Measurements from ENCODE around the gene CCDC7. TPM values are rescaled to one million over a fixed set of nuclear protein-coding genes. Genes with fewer than 3 reads are reported as not detected.
"Not testable (repeated sequence)": the region's sequence is repeated elsewhere in the genome, so short reads cannot be mapped to it uniquely, and the experiment has no call there.

The CCDC7 gene
- total RNA-seq, 2 experiments from 2014 or later: 5.2 to 5.8 TPM

- Mint-ChIP-seq H3K36me3 (peaks cover 27% of the 10 kb centered on the region), H3K27me3 (no peaks in the 10 kb centered on the region), H3K27ac (no peak overlapping the region), H3K4me3 (no peak overlapping the region), H3K9me3 (peaks cover 24% of the 10 kb centered on the region), H3K4me1 (no peaks in the 10 kb centered on the region)
- DNase-seq: no peak
Observed at GRCh38 chr10:32680803-32681557, 235.0 kb downstream of the CCDC7 start.

DNA sequence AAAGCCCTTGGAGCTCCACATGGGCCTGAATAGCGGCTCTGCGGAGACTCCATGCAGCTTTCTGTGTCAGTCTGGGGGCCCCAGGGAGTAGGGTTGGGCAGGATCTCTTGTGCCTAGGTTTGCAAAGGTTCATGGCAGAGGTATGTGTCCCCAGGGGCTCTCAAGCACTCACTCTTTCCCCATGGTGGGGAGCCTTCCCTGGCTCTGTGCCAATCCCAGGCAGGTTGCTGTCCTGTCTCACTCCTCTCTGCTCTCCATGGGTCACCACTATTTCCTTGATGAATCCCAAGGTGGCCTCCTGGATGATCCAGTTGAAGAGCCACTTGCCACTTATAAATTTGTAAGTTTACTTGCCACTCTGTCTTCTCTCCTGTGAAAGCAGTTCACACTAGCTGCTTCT lies 238.4 kb downstream of the CCDC7 start:
- H3K4me3 Mint-ChIP-seq: no peak overlapping the region
- no peak overlapping the region for H3K27ac Mint-ChIP-seq
- H3K4me1 Mint-ChIP-seq: no peaks in the 10 kb centered on the region
- H3K9me3 Mint-ChIP-seq: peaks cover 11% of the 10 kb centered on the region
- no peak for DNase-seq
- no peaks in the 10 kb centered on the region for H3K27me3 Mint-ChIP-seq
- H3K36me3 Mint-ChIP-seq: peaks cover 22% of the 10 kb centered on the region

- Mint-ChIP-seq H3K27ac (no peak overlapping the region), H3K27me3 (no peaks in the 10 kb centered on the region), H3K9me3 (peaks cover 8% of the 10 kb centered on the region), H3K4me3 (no peak overlapping the region), H3K36me3 (peaks cover 16% of the 10 kb centered on the region), H3K4me1 (no peaks in the 10 kb centered on the region)
- DNase-seq: no peak
Observed at GRCh38 chr10:32687116-32687515, 241.2 kb downstream of the CCDC7 start.

DNA sequence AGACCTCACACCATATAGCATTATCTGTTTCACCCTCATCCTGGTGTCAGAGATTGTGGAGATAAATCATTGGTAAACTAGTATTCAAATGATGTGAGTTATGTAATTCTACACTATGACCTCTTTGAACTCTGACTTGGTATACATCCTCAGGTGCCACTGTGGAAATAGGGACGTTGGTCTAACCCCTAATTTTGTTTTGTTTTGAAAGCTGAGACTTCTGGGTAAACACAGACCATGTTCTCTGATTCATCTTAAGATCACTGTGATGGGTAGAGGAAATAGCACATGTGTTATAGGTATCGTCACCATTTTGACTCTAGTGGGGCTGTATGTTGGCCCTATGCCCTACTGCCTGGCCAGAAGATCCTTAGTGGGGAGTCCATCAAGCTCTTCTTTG lies 241.6 kb downstream of the CCDC7 start:
- Mint-ChIP-seq H3K36me3 (peaks cover 15% of the 10 kb centered on the region), H3K9me3 (peaks cover 7% of the 10 kb centered on the region), H3K27me3 (no peaks in the 10 kb centered on the region), H3K4me1 (no peaks in the 10 kb centered on the region), H3K27ac (no peak overlapping the region), H3K4me3 (no peak overlapping the region)
- DNase-seq: no peak

- DNase-seq: no peak
- H3K4me1 Mint-ChIP-seq: no peaks in the 10 kb centered on the region
- H3K4me3 Mint-ChIP-seq: no peak overlapping the region
- no peak overlapping the region for H3K27ac Mint-ChIP-seq
- no peaks in the 10 kb centered on the region for H3K27me3 Mint-ChIP-seq
- H3K9me3 Mint-ChIP-seq: peaks cover 2% of the 10 kb centered on the region
- peaks cover 32% of the 10 kb centered on the region for H3K36me3 Mint-ChIP-seq
Observed at GRCh38 chr10:32692174-32692573, 246.2 kb downstream of the CCDC7 start.

- Mint-ChIP-seq H3K4me3 (no peak overlapping the region), H3K27ac (no peak overlapping the region), H3K36me3 (peaks cover 38% of the 10 kb centered on the region), H3K9me3 (peaks cover 4% of the 10 kb centered on the region), H3K27me3 (no peaks in the 10 kb centered on the region), H3K4me1 (no peaks in the 10 kb centered on the region)
- DNase-seq: no peak
Observed at GRCh38 chr10:32693441-32693979, 247.6 kb downstream of the CCDC7 start.

- H3K4me1 Mint-ChIP-seq, DNase-seq, H3K27ac Mint-ChIP-seq, H3K27me3 Mint-ChIP-seq, H3K4me3 Mint-ChIP-seq: not testable (repeated sequence)
- H3K9me3 Mint-ChIP-seq: peaks cover 23% of the 10 kb centered on the region
- H3K36me3 Mint-ChIP-seq: peaks cover 68% of the 10 kb centered on the region
Observed at GRCh38 chr10:32699683-32700082, 253.7 kb downstream of the CCDC7 start.

DNA sequence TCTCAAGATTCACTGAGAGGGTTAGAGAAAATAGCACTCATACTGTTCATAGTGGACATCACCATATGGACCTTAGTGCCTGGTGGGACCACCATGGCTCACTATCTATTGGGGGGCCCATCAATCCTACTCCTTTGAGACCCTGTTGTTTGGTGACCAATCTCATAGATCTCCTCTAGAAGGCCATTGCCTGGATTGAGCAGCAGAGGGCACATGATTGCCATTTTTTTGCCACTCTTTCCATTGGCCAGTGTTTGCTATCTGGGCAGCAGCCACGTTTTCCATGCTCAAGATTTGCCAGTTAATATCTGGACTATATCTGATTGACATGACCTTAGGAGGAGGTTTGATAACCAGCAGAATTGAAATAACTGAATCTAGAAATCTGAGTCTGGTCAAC lies 267.6 kb downstream of the CCDC7 start:
- Mint-ChIP-seq H3K36me3 (peaks cover 28% of the 10 kb centered on the region), H3K9me3 (peaks cover 28% of the 10 kb centered on the region), H3K27ac (no peak overlapping the region), H3K27me3 (no peaks in the 10 kb centered on the region), H3K4me3 (no peak overlapping the region), H3K4me1 (no peaks in the 10 kb centered on the region)
- no peak for DNase-seq

GRCh38 chr10:32731527-32731926 lies 285.6 kb downstream of the CCDC7 start:
- Mint-ChIP-seq H3K9me3 (peaks cover 1% of the 10 kb centered on the region), H3K27ac (no peak overlapping the region), H3K4me1 (no peaks in the 10 kb centered on the region), H3K4me3 (no peak overlapping the region), H3K27me3 (no peaks in the 10 kb centered on the region), H3K36me3 (peaks cover 3% of the 10 kb centered on the region)
- DNase-seq: no peak

GRCh38 chr10:32738958-32739357 lies 293.0 kb downstream of the CCDC7 start:
- Mint-ChIP-seq H3K4me1 (no peaks in the 10 kb centered on the region), H3K27ac (no peak overlapping the region), H3K4me3 (no peak overlapping the region), H3K36me3 (peaks cover 12% of the 10 kb centered on the region), H3K27me3 (no peaks in the 10 kb centered on the region), H3K9me3 (peaks cover 5% of the 10 kb centered on the region)
- no peak for DNase-seq

GRCh38 chr10:32744321-32744720 lies 298.4 kb downstream of the CCDC7 start:
- Mint-ChIP-seq H3K36me3 (peaks cover 30% of the 10 kb centered on the region), H3K4me3 (no peak overlapping the region), H3K27me3 (no peaks in the 10 kb centered on the region), H3K4me1 (no peaks in the 10 kb centered on the region), H3K9me3 (peaks cover 4% of the 10 kb centered on the region), H3K27ac (no peak overlapping the region)
- DNase-seq: no peak

DNA sequence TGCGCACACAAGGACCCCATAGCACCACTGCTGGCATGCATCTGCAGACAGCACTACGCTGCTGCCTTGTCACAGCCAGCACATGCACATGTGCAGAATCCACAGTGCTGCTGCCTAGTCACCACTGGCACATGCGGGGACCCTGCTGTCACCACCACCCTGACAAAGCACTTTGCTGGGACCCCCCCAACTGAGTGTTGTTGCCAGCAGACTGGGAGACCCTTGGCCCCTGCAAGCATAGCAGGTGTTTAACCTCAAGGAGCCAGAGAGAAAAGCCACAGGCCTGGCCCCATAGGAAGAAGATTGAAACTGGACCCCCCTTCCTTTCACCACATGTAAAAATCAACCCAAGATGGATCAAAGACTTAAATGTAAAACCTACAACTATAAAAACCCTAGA lies 300.9 kb downstream of the CCDC7 start:
- H3K4me3 Mint-ChIP-seq: no peak overlapping the region
- H3K9me3 Mint-ChIP-seq: peaks cover 4% of the 10 kb centered on the region
- no peaks in the 10 kb centered on the region for H3K27me3 Mint-ChIP-seq
- H3K36me3 Mint-ChIP-seq: peaks cover 34% of the 10 kb centered on the region
- no peaks in the 10 kb centered on the region for H3K4me1 Mint-ChIP-seq
- DNase-seq: no peak
- no peak overlapping the region for H3K27ac Mint-ChIP-seq

DNA sequence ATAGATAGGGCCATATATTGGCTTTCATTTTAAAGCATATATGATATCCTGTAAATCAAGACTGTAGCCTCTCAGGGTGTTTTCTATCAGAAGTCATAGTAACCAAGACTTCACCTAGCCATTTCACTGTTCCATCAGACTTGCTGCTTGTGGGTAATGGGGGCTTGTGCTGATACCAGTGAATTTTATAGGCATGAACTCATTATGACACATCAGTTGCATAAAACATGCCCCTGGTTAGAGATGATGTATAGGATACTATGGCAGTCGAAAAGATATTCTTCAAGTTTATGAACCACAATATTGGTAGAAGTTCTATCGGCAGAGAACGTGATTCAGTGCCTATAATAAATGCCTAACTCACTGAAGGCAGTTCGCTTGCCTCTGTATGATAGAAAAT lies 305.6 kb downstream of the CCDC7 start:
- DNase-seq: no peak
- peaks cover 17% of the 10 kb centered on the region for H3K9me3 Mint-ChIP-seq
- H3K36me3 Mint-ChIP-seq: peaks cover 22% of the 10 kb centered on the region
- H3K27me3 Mint-ChIP-seq: no peaks in the 10 kb centered on the region
- no peak overlapping the region for H3K27ac Mint-ChIP-seq
- no peak overlapping the region for H3K4me3 Mint-ChIP-seq
- H3K4me1 Mint-ChIP-seq: no peaks in the 10 kb centered on the region

DNA sequence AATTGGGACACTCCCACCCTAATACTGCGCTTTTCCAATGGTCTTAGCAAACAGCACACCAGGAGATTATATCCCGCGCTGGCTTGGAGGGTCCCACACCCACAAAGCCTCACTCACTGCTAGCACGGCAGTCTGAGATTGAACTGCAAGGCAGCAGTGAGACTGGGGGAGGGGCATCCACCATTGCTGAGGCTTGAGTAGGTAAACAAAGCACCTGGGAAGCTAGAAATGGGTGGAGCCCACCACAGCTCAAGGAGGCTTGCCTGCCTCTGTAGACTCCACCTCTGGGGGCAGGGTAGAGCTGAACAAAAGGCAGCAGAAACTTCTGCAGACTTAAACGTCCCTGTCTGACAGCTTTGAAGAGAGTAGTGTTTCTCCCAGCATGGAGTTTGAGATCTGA lies 309.0 kb downstream of the CCDC7 start:
- H3K4me1 Mint-ChIP-seq, H3K4me3 Mint-ChIP-seq, H3K27me3 Mint-ChIP-seq, DNase-seq, H3K27ac Mint-ChIP-seq: not testable (repeated sequence)
- Mint-ChIP-seq H3K36me3 (peaks cover 18% of the 10 kb centered on the region), H3K9me3 (peaks cover 28% of the 10 kb centered on the region)

DNA sequence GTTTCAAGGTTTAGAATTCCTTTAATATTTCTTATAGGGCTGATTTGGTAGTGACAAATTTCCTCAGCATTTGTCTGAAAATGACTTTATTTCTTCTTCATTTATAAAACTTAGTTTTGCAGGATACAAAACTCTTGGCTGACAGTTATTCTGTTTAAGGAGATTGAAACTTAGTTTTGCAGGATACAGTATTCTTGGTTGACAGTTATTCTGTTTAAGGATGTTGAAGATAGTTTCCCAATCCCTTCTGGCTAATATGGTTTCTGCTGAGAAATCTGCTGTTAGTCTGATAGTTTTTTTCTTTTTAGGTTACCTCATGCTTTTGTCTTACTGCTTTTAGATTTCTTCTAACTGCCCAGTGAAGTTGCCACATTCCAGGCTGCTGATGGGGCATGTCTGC lies 325.3 kb downstream of the CCDC7 start:
- no peak for DNase-seq
- Mint-ChIP-seq H3K36me3 (peaks cover 28% of the 10 kb centered on the region), H3K4me1 (no peaks in the 10 kb centered on the region), H3K4me3 (no peak overlapping the region), H3K27me3 (no peaks in the 10 kb centered on the region), H3K27ac (no peak overlapping the region), H3K9me3 (peaks cover 36% of the 10 kb centered on the region)

GRCh38 chr10:32773105-32773504 lies 327.2 kb downstream of the CCDC7 start:
- Mint-ChIP-seq H3K27me3 (no peaks in the 10 kb centered on the region), H3K9me3 (peaks cover 30% of the 10 kb centered on the region), H3K4me1 (no peaks in the 10 kb centered on the region), H3K36me3 (peaks cover 30% of the 10 kb centered on the region), H3K4me3 (no peak overlapping the region), H3K27ac (no peak overlapping the region)
- DNase-seq: no peak
